Lower leg skin (tissue), 3 donors: ENCODE results near the gene CPNE8.

Experiments used
- POLR2A ChIP-seq, 2 donors: fragments of 450-650 bp; IDR thresholded peaks; one replicate each; pipeline ENCODE4 v1.6.1; 2016 to 2017; ENCODE audit warnings: antibody characterized with exemption in 2 of 2, mild to moderate bottlenecking in 1 of 2, moderate library complexity in 1 of 2
- TF ChIP-seq, protein P1 (sequence below), 3 donors: fragments of 450-650 bp; IDR thresholded peaks; one replicate each; pipeline ENCODE4 v1.5.1; 2016; ENCODE audit warnings: antibody characterized with exemption in 3 of 3, mild to moderate bottlenecking in 3 of 3, moderate library complexity in 2 of 3

DNA sequence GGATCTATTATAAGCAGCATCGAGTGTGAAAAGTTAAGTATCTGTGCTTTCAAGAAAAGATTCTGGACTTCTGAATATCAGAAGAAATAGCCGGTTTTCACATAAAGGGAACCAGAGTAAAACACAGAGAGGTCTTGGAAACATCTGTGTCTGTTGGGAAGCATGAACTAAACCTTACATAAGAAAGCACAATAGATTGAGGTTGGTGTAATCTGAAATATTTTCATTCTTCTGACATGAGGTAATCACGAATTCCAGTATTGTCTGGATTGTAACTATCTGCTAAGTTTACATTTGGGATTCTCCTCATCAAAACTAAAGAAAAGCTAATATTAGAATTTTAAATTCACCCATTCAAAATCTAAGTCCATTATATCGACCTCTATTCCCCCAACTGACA is 161.3 kb downstream of the CPNE8 start:
- TF ChIP-seq, protein P1, sequence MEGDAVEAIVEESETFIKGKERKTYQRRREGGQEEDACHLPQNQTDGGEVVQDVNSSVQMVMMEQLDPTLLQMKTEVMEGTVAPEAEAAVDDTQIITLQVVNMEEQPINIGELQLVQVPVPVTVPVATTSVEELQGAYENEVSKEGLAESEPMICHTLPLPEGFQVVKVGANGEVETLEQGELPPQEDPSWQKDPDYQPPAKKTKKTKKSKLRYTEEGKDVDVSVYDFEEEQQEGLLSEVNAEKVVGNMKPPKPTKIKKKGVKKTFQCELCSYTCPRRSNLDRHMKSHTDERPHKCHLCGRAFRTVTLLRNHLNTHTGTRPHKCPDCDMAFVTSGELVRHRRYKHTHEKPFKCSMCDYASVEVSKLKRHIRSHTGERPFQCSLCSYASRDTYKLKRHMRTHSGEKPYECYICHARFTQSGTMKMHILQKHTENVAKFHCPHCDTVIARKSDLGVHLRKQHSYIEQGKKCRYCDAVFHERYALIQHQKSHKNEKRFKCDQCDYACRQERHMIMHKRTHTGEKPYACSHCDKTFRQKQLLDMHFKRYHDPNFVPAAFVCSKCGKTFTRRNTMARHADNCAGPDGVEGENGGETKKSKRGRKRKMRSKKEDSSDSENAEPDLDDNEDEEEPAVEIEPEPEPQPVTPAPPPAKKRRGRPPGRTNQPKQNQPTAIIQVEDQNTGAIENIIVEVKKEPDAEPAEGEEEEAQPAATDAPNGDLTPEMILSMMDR (IDR thresholded peaks at IDR 0.05), result no peak
- no peak for TF ChIP-seq POLR2A (IDR thresholded peaks at IDR 0.05)
